WTC11 (cell line): ENCODE data around the gene ISCA1. TPM values are rescaled to one million over a fixed set of nuclear protein-coding genes. Genes with fewer than 3 reads are reported as not detected.

ENCODE experiments used
- ATAC-seq: fragments of 200-7000 bp; cut with Tn5 transposase; 2 replicates; pipeline ENCODE4 v1.10.0; 2021; ENCODE audit warnings: mild to moderate bottlenecking, moderate library complexity
- CTCF ChIA-PET: fragments of 300-600 bp; sonication (Branson Sonifier 250); formaldehyde crosslinking; loops from one replicate; lab custom pipeline; 2021; ENCODE audit warnings: antibody characterized with exemption; lab: Charles Lee
- POLR2A ChIA-PET: fragments of 350-600 bp; sonication (Branson Sonifier 250); formaldehyde crosslinking; loops from one replicate; lab custom pipeline; 2021; ENCODE audit warnings: antibody characterized with exemption; lab: Charles Lee
- DNase-seq: peaks from one replicate; pipeline ENCODE4 v3.0.0; 2021; ENCODE audit warnings: low spot score
- H3K27ac Mint-ChIP-seq: 2 replicates; pipeline ENCODE4 v1.8.0; 2021; ENCODE audit warnings: mixed read lengths
- H3K27me3 Mint-ChIP-seq: 2 replicates; pipeline ENCODE4 v1.8.0; 2021; ENCODE audit warnings: low read depth, mild to moderate bottlenecking, moderate library complexity, mixed read lengths
- H3K36me3 Mint-ChIP-seq: 2 replicates; pipeline ENCODE4 v1.8.0; 2021; ENCODE audit warnings: mixed read lengths
- H3K4me1 Mint-ChIP-seq: 2 replicates; pipeline ENCODE4 v1.8.0; 2022; ENCODE audit warnings: mixed read lengths
- H3K4me3 Mint-ChIP-seq: 2 replicates; pipeline ENCODE4 v1.8.0; 2021; ENCODE audit warnings: mild to moderate bottlenecking, moderate library complexity, mixed read lengths
- H3K9me3 Mint-ChIP-seq: 2 replicates; pipeline ENCODE4 v1.8.0; 2021; ENCODE audit warnings: mixed read lengths
- CREB1 ChIP-seq: sonication (generic); formaldehyde crosslinking; IDR thresholded peaks from 2 replicates; pipeline ENCODE4 v1.8.0; 2023; ENCODE audit warnings: mild to moderate bottlenecking, missing genetic modification reagents
- HMGA2 ChIP-seq: fragments of 250-450 bp; sonication (Bioruptor Pico); IDR thresholded peaks from 2 replicates; pipeline ENCODE4 v1.4.0; 2021; ENCODE audit warnings: mild to moderate bottlenecking, moderate library complexity
- RELA ChIP-seq: sonication (generic); formaldehyde crosslinking; IDR thresholded peaks from 2 replicates; pipeline ENCODE4 v1.8.1; 2022; ENCODE audit warnings: missing genetic modification reagents, mild to moderate bottlenecking, borderline replicate concordance
- SMAD3 ChIP-seq: sonication (generic); formaldehyde crosslinking; IDR thresholded peaks from 2 replicates; pipeline ENCODE4 v1.8.0; 2022; ENCODE audit warnings: missing genetic modification reagents, mild to moderate bottlenecking, borderline replicate concordance
- TCF7 ChIP-seq: sonication (generic); formaldehyde crosslinking; IDR thresholded peaks from 2 replicates; pipeline ENCODE4 v1.8.0; 2022; ENCODE audit warnings: mild to moderate bottlenecking, low read depth, missing genetic modification reagents, moderate library complexity
- ZNF121 ChIP-seq: sonication (generic); formaldehyde crosslinking; IDR thresholded peaks from 2 replicates; pipeline ENCODE4 v1.8.0; 2023; ENCODE audit warnings: missing genetic modification reagents
- ZNF396 ChIP-seq: fragments of 250-450 bp; sonication (Bioruptor Pico); IDR thresholded peaks from 2 replicates; pipeline ENCODE4 v1.8.0; 2021; ENCODE audit warnings: mild to moderate bottlenecking, moderate library complexity, borderline replicate concordance
- ZNF671 ChIP-seq: fragments of 250-450 bp; sonication (Bioruptor Pico); IDR thresholded peaks from 2 replicates; pipeline ENCODE4 v1.8.0; 2021; ENCODE audit warnings: mild to moderate bottlenecking
- total RNA-seq: library from RNA; stranded (reverse); gene quantifications from 3 replicates; pipeline ENCODE4 v1.2.3, GENCODE V29; 2021
- TF ChIP-seq, protein P1 (sequence below): fragments of 200-600 bp; IDR thresholded peaks from 2 replicates; pipeline ENCODE4 v1.8.0; 2022; ENCODE audit warnings: antibody characterized with exemption
- TF ChIP-seq, protein P2 (sequence below): sonication (generic); formaldehyde crosslinking; IDR thresholded peaks from 2 replicates; pipeline ENCODE4 v1.8.1; 2023; ENCODE audit warnings: mild to moderate bottlenecking, missing genetic modification reagents
- TF ChIP-seq, protein P3 (sequence below): sonication (generic); formaldehyde crosslinking; IDR thresholded peaks from 2 replicates; pipeline ENCODE4 v1.8.0; 2022; ENCODE audit warnings: mild to moderate bottlenecking, missing genetic modification reagents
- TF ChIP-seq, protein P4 (sequence below): sonication (generic); formaldehyde crosslinking; IDR thresholded peaks from 2 replicates; pipeline ENCODE4 v1.8.0; 2023; ENCODE audit warnings: mild to moderate bottlenecking, missing genetic modification reagents
- TF ChIP-seq, protein P5 (sequence below): sonication (generic); formaldehyde crosslinking; IDR thresholded peaks from 2 replicates; pipeline ENCODE4 v1.8.0; 2023; ENCODE audit warnings: missing genetic modification reagents, mild to moderate bottlenecking, borderline replicate concordance
- TF ChIP-seq, protein P6 (sequence below): sonication (generic); formaldehyde crosslinking; IDR thresholded peaks from 2 replicates; pipeline ENCODE4 v1.8.1; 2022; ENCODE audit warnings: low read depth, mild to moderate bottlenecking, moderate library complexity, missing genetic modification reagents, borderline replicate concordance
- TF ChIP-seq, protein P7 (sequence below): sonication (generic); formaldehyde crosslinking; IDR thresholded peaks from 2 replicates; pipeline ENCODE4 v1.8.0; 2022; ENCODE audit warnings: mild to moderate bottlenecking, missing genetic modification reagents

Gene ISCA1
- total RNA-seq, 1 experiment from 2014 or later, result 35.5 TPM

DNA sequence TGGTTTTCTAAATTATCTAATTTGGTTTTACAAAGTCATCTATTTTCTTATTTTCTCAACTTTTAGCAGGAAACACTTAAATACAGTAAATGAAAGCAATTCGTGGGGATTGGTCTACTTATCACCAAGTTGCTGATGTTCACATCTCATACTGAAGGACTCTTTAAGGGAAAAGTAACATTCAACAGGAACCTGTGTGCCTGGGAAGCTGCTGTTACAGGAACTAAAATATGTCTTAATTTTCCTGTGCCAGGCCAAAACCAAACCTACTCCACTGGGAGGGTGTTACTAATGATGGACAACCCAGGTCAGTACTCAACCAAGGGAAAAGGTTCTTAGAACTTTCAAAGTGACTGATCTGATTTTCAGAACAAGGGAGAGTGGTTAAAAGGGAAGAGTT is 5.3 kb downstream of the ISCA1 start:
- POLR2A ChIA-PET, result no interaction called here
- no peak for DNase-seq
- ATAC-seq, result no peak
- CTCF ChIA-PET, result interaction anchor here (2.1 to 3.0 kb wide), 2 partner anchors 75 to 242 kb away, joined by 5 to 22 read pairs; no protein-coding TSS in a partner anchor
- no peaks in the 10 kb centered on the region for H3K27me3 Mint-ChIP-seq
- H3K4me1 Mint-ChIP-seq, result peaks cover 30% of the 10 kb centered on the region
- H3K27ac Mint-ChIP-seq, result peak overlapping the region; percentile 19; the same call in 1 of the 2 replicates
- H3K9me3 Mint-ChIP-seq, result no peaks in the 10 kb centered on the region
- no peak overlapping the region for H3K4me3 Mint-ChIP-seq
- TF ChIP-seq ZNF671 (CRISPR knock-in tag) (no peak), TCF7 (CRISPR knock-in tag) (no peak), SMAD3 (CRISPR knock-in tag) (no peak), RELA (no peak)
- H3K36me3 Mint-ChIP-seq, result peaks cover 25% of the 10 kb centered on the region

DNA sequence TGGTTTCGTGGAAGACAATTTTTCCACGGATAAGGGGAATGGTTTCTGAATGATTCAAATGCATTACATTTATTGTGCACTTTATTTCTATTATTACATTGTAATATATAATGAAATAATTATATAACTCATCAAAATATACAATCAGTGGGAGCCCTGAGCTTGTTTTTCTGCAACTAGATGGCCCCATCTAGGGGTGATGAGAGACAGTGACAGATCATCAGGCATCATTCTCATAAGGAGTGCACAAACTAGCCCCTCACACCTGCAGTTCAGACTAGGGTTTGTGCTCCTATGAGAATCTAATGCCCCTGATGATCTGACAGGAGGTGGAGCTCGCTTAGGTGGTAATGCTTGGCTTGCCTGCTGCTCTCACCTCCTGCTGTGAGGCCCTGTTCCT is 6.4 kb downstream of the ISCA1 start:
- ChIA-PET POLR2A (no interaction called here), CTCF (interaction anchor here (0.6 to 3.0 kb wide), 8 partner anchors 9 to 456 kb away, joined by 3 to 22 read pairs (median 4); no protein-coding TSS in a partner anchor)
- DNase-seq (no peak), ATAC-seq (peak; percentile 46)
- Mint-ChIP-seq H3K27me3 (no peaks in the 10 kb centered on the region), H3K27ac (no peak overlapping the region), H3K4me3 (no peak overlapping the region), H3K36me3 (peaks cover 36% of the 10 kb centered on the region), H3K9me3 (no peaks in the 10 kb centered on the region), H3K4me1 (peaks cover 25% of the 10 kb centered on the region)
- TF ChIP-seq, protein P1, sequence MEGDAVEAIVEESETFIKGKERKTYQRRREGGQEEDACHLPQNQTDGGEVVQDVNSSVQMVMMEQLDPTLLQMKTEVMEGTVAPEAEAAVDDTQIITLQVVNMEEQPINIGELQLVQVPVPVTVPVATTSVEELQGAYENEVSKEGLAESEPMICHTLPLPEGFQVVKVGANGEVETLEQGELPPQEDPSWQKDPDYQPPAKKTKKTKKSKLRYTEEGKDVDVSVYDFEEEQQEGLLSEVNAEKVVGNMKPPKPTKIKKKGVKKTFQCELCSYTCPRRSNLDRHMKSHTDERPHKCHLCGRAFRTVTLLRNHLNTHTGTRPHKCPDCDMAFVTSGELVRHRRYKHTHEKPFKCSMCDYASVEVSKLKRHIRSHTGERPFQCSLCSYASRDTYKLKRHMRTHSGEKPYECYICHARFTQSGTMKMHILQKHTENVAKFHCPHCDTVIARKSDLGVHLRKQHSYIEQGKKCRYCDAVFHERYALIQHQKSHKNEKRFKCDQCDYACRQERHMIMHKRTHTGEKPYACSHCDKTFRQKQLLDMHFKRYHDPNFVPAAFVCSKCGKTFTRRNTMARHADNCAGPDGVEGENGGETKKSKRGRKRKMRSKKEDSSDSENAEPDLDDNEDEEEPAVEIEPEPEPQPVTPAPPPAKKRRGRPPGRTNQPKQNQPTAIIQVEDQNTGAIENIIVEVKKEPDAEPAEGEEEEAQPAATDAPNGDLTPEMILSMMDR, result peak; percentile 35; the same call in 1 of the 2 replicates
- no peak for TF ChIP-seq CREB1
- TF ChIP-seq, protein P2, sequence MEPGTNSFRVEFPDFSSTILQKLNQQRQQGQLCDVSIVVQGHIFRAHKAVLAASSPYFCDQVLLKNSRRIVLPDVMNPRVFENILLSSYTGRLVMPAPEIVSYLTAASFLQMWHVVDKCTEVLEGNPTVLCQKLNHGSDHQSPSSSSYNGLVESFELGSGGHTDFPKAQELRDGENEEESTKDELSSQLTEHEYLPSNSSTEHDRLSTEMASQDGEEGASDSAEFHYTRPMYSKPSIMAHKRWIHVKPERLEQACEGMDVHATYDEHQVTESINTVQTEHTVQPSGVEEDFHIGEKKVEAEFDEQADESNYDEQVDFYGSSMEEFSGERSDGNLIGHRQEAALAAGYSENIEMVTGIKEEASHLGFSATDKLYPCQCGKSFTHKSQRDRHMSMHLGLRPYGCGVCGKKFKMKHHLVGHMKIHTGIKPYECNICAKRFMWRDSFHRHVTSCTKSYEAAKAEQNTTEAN (CRISPR knock-in tag), result no peak
- TF ChIP-seq, protein P3, sequence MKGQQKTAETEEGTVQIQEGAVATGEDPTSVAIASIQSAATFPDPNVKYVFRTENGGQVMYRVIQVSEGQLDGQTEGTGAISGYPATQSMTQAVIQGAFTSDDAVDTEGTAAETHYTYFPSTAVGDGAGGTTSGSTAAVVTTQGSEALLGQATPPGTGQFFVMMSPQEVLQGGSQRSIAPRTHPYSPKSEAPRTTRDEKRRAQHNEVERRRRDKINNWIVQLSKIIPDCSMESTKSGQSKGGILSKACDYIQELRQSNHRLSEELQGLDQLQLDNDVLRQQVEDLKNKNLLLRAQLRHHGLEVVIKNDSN (CRISPR knock-in tag), result no peak

DNA sequence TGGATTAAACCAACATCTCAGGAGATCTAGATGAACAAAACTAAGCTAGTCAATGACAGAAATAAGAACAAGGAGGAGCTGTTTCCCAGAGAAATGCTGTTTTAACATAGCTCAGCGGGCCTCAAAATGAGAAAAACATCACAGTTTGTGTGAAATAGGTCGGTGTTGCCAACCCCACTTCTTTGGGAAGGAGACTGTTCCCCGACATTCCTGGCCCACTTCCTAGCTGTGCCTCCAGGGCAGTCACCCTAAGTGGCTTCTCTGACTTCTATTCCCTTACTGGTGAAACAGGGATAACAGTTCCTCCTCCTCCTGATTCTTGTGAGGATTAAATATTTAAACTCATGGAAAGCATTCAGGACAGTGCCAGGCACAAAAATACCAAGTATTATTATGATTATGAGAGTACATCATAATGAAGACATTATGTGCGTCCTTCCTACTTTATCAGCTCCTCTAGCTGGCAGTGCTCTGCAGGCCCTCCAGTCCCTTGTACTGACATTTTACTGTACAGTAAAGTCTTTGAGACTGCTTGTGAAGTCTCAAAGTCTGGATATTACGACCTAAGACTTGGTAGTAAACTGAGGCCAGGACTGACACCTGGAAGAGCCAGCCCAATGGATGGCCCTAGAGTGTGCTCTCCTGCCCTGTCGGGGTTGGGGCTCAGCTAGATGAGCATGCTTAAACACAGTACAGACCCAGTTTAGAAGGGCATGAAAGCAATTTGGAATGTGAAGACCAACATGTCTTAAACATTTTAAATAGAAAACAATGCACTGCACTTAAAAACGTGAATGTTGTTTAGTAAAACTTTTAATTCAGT is 7.3 kb downstream of the ISCA1 start:
- DNase-seq (no peak), ATAC-seq (peak; percentile 30; the same call in 1 of the 2 replicates)
- ChIA-PET POLR2A (no interaction called here), CTCF (interaction anchor here (0.6 to 3.0 kb wide), 9 partner anchors 9 to 455 kb away, joined by 3 to 22 read pairs (median 4); no protein-coding TSS in a partner anchor)
- Mint-ChIP-seq H3K9me3 (no peaks in the 10 kb centered on the region), H3K27ac (no peak overlapping the region; the same call in 1 of the 2 replicates), H3K4me1 (peaks cover 17% of the 10 kb centered on the region), H3K27me3 (no peaks in the 10 kb centered on the region), H3K36me3 (peaks cover 36% of the 10 kb centered on the region), H3K4me3 (no peak overlapping the region)
- TF ChIP-seq, protein P4, sequence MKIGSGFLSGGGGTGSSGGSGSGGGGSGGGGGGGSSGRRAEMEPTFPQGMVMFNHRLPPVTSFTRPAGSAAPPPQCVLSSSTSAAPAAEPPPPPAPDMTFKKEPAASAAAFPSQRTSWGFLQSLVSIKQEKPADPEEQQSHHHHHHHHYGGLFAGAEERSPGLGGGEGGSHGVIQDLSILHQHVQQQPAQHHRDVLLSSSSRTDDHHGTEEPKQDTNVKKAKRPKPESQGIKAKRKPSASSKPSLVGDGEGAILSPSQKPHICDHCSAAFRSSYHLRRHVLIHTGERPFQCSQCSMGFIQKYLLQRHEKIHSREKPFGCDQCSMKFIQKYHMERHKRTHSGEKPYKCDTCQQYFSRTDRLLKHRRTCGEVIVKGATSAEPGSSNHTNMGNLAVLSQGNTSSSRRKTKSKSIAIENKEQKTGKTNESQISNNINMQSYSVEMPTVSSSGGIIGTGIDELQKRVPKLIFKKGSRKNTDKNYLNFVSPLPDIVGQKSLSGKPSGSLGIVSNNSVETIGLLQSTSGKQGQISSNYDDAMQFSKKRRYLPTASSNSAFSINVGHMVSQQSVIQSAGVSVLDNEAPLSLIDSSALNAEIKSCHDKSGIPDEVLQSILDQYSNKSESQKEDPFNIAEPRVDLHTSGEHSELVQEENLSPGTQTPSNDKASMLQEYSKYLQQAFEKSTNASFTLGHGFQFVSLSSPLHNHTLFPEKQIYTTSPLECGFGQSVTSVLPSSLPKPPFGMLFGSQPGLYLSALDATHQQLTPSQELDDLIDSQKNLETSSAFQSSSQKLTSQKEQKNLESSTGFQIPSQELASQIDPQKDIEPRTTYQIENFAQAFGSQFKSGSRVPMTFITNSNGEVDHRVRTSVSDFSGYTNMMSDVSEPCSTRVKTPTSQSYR, result no peak
- TF ChIP-seq CREB1, result no peak
- TF ChIP-seq, protein P5, sequence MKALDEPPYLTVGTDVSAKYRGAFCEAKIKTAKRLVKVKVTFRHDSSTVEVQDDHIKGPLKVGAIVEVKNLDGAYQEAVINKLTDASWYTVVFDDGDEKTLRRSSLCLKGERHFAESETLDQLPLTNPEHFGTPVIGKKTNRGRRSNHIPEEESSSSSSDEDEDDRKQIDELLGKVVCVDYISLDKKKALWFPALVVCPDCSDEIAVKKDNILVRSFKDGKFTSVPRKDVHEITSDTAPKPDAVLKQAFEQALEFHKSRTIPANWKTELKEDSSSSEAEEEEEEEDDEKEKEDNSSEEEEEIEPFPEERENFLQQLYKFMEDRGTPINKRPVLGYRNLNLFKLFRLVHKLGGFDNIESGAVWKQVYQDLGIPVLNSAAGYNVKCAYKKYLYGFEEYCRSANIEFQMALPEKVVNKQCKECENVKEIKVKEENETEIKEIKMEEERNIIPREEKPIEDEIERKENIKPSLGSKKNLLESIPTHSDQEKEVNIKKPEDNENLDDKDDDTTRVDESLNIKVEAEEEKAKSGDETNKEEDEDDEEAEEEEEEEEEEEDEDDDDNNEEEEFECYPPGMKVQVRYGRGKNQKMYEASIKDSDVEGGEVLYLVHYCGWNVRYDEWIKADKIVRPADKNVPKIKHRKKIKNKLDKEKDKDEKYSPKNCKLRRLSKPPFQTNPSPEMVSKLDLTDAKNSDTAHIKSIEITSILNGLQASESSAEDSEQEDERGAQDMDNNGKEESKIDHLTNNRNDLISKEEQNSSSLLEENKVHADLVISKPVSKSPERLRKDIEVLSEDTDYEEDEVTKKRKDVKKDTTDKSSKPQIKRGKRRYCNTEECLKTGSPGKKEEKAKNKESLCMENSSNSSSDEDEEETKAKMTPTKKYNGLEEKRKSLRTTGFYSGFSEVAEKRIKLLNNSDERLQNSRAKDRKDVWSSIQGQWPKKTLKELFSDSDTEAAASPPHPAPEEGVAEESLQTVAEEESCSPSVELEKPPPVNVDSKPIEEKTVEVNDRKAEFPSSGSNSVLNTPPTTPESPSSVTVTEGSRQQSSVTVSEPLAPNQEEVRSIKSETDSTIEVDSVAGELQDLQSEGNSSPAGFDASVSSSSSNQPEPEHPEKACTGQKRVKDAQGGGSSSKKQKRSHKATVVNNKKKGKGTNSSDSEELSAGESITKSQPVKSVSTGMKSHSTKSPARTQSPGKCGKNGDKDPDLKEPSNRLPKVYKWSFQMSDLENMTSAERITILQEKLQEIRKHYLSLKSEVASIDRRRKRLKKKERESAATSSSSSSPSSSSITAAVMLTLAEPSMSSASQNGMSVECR (CRISPR knock-in tag), result no peak
- TF ChIP-seq HMGA2 (CRISPR knock-in tag), result no peak
- TF ChIP-seq ZNF121, result no peak
- TF ChIP-seq, protein P6, sequence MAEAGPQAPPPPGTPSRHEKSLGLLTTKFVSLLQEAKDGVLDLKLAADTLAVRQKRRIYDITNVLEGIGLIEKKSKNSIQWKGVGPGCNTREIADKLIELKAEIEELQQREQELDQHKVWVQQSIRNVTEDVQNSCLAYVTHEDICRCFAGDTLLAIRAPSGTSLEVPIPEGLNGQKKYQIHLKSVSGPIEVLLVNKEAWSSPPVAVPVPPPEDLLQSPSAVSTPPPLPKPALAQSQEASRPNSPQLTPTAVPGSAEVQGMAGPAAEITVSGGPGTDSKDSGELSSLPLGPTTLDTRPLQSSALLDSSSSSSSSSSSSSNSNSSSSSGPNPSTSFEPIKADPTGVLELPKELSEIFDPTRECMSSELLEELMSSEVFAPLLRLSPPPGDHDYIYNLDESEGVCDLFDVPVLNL (CRISPR knock-in tag), result no peak
- TF ChIP-seq ZNF396 (CRISPR knock-in tag), result no peak
- TF ChIP-seq, protein P7, sequence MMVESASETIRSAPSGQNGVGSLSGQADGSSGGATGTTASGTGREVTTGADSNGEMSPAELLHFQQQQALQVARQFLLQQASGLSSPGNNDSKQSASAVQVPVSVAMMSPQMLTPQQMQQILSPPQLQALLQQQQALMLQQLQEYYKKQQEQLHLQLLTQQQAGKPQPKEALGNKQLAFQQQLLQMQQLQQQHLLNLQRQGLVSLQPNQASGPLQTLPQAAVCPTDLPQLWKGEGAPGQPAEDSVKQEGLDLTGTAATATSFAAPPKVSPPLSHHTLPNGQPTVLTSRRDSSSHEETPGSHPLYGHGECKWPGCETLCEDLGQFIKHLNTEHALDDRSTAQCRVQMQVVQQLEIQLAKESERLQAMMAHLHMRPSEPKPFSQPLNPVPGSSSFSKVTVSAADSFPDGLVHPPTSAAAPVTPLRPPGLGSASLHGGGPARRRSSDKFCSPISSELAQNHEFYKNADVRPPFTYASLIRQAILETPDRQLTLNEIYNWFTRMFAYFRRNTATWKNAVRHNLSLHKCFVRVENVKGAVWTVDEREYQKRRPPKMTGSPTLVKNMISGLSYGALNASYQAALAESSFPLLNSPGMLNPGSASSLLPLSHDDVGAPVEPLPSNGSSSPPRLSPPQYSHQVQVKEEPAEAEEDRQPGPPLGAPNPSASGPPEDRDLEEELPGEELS (CRISPR knock-in tag), result no peak
